NOMO-1 treated with dmso at 0.1 percent for 144 hours (cell line): ENCODE results near the gene CEP120.
"Not testable (repeated sequence)": the region's sequence is repeated elsewhere in the genome, so short reads cannot be mapped to it uniquely, and the experiment has no call there.

Source experiments
- DNase-seq: peaks from one replicate; lab custom pipeline; 2025; ENCODE audit not compliant: unreplicated experiment; lab: John Stamatoyannopoulos, UW

The CEP120 gene

GRCh38 chr5:123423278-123424149 is at the start of gene CEP120:
Gene CEP120 (minus strand): TSS chr5:123423403. CDS start chr5:123422998, 405 bp downstream.
- DNase-seq, result peak; percentile 98

DNA sequence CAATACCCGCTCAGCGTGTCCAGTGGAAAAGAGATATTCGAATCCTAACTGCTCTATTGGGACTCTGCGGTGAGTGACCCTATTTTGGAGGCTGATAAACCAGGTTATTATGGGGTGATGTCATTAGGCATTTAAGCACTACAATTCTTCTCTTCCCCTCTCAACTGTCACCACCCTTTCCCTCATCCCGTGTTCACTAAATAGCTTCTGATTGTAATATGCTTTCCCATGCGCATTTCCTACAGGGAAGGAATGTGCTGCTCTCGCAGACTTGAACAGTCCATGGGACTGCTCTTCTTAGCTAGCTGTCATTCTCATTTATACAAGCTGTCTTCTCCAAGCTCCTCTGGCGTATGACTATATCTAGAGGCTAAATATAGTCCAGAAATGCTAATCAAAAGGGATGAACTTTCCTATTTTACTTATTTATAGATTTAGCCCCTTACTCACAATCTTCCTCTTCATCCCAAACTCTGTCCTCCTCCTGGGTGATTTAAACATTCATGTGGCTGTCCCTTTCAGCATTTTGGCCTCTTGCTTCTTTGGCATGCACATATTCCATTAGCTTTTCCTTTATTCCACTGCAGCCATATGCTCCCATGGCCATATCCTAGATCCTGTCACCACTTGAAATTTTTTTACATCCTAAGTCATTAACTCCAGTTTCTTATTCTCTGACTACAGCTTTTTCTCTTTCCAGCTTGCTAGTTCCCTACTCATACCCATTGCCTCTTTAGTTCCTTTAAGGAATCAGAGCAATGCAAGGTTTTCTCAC is 49.1 kb upstream of the CEP120 start:
- no peak for DNase-seq

DNA sequence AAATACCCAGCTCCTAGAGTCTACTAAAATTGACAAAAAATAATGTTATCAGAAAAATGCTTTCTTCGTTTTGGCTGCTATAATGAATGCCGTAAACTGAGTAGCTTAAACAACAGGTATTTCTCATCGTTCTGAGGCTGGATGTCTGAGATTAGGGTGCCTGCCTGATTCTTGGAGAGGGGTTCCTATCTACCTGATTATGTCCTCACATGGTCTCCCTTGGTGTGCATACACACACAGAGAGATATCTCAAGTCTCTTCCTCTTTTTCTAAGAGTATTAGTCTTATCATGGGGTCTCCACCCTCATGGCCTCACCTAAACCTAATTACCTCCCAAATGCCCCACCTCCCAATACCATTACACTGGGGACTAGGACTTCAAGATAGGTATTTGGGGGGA is 48.2 kb upstream of the CEP120 start:
- DNase-seq, result no peak

- not testable (repeated sequence) for DNase-seq
Observed at GRCh38 chr5:123466839-123467238, 43.6 kb upstream of the CEP120 start.

DNA sequence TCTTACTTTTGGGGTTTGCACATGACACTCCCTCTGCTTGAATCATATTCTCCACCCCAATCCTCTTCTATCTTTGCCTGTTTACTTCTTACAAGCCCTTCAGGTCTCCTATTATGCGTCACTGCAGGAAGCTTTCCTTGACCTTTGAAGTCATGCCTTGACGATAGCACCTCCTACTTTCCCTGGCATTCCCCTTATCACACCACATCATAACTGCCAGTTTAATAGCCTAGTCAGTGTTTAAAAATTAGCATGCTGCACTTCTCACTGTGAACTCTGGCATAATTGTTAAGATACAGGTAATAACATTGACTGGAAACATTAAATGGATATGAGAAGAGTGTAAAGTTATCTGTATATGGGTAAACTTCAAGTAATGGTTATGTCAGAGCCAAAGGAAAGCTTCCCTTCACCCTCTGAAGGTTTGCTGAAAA is 37.1 kb upstream of the CEP120 start:
- DNase-seq, result no peak

- DNase-seq, result not testable (repeated sequence)
Observed at GRCh38 chr5:123458994-123459393, 35.8 kb upstream of the CEP120 start.

GRCh38 chr5:123456242-123456641 is 33.0 kb upstream of the CEP120 start:
- no peak for DNase-seq

DNA sequence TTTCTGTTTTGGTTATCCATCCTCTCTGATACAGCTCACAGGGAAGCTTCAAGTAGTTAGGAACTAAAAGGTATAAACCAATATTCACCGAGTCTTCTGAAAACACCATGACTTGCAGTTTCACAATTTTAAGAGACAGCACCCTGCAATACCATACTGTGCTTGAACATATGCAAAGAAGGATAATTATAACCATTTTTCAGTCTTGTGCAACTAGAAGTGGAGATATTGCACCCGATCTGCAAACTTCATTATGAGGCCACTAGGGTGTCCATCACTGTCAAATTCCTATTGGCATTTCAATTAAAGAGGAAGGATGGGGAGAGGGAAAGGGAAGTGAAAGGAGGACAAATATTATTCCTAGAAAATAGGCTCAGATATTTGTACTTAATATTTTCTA is 32.4 kb upstream of the CEP120 start:
- peak; percentile 64 for DNase-seq

DNA sequence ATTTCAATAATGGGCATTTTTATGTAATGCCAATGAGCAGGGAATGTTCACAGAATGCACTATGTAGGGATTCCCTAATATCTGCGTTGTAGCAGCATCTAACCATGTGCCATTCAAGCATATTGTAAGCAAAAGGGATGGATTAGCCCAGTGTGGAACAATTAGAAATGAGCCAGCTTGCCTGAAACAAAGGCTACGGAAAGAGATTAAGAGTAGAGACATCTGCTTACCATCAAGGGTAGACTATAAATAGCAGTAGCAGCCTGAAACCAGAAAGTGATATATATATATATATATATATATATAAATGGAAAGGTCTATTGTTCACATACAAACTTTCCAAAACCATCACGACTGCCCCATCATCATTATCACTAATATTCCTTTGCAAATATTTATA is 31.9 kb upstream of the CEP120 start:
- DNase-seq, result no peak

- DNase-seq, result no peak
Observed at GRCh38 chr5:123454259-123454911, 31.2 kb upstream of the CEP120 start.

- DNase-seq, result peak; percentile 33
Observed at GRCh38 chr5:123452401-123452800, 29.2 kb upstream of the CEP120 start.

GRCh38 chr5:123451047-123451446 is 27.8 kb upstream of the CEP120 start:
- DNase-seq, result no peak

- no peak for DNase-seq
Observed at GRCh38 chr5:123450640-123451039, 27.4 kb upstream of the CEP120 start.

- no peak for DNase-seq
Observed at GRCh38 chr5:123450114-123450513, 26.9 kb upstream of the CEP120 start.

DNA sequence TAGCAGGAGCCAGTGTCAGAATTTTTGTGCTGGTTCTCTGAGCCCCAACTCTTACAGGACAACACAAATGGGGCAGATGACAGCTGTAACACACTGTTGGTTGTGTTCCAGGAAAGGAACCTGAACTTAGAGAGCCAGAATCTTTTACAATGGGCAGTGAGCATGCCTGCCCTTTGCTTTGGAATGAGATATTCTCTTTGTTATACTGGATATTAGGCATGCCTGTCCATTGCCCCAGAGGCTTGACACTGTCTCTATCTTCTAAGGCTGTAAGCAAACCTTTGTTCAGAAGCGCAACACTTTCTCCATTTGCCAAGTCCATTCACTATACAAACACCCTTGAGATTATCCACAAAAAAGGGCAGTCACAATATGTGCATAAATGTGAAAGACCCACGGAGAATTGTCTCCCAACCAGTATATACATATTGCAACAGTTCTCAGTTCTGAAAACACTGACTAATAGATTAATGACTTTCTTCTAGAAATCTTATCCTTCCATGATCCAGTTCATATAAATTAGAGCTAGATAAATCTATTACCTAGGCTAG is 26.3 kb upstream of the CEP120 start:
- DNase-seq, result no peak

DNA sequence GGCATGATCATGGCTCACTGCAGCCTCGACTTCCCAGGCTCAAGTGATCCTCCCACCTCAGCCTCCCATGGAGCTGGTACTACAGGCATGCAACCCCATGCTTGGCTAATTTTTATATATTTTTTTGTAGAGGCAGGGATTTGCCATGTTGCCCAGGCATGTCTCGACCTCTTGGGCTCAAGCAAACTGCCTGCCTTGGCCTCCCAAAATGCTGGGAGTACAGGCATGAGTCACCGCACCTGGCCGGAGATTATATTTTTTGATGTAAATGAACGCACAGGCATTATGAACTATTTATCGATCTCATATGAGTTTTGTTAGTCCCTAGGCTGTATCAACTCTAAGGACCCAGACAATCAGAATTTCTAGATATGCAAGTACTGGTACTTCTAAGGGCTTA is 25.5 kb upstream of the CEP120 start:
- DNase-seq, result no peak

DNA sequence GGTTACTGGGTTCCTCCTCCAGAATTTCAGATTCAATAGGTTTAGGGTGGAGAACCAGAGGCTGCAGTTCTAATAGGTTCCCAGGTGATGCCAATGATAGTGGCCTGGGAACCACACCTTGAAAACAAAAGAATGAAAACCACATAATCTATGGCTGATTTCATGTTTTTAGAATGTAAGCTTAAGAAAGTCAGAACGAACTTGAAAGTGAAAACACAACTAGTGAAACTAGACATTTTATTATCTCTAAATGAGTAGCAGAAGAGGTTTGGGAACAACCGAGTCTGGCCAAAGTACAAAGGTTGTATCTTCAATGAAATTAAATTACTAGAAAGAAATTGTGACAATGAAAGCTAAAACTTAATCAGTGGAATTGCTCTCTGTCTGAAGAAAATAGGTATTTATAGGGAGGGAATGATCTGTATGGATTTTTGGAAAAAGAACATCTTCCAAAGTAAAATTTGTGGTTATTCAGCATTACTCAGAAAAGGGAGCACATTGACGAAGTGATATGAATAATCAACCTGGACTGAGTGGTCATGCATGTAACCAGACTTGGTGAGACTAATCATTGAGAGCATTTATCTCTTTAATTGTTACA is 24.9 kb upstream of the CEP120 start:
- DNase-seq, result no peak

DNA sequence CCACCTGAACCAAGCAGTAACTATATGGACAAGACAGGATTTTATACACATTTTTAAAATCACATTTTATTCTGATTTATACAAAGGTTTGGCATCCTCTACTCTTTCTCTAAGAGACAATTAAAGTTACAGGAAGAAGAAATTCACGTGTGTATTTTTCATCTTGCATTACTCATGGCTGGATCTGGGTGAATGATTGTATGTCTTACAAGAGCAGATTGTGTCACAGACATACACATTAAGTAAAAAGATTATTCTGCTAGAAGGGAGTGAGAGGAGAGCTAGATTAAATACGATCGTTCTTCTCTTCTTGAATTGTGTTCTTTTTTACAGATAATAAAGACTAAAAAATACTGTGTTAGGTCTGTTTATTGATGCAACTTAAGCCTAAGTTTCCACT is 20.8 kb upstream of the CEP120 start:
- DNase-seq, result no peak

DNA sequence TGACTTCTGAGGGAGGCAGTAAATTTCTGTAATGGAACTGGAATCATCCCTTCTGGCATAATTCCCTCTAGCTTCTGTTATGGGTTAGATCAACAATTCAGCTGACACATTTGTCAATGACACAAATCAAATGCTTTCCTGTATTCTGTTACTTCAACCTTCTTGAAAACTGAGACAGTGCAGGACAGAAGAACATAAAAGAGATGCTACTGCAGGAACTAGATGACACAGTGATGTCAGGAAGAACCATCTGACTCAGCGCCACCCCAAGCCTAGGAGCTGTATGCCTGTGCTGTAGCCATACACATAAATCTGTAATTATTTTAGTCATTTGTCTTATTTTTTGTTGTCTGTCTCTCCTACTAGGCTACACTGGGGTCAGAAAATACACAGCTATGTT is 18.2 kb upstream of the CEP120 start:
- DNase-seq, result no peak

- DNase-seq, result no peak
Observed at GRCh38 chr5:123440456-123441181, 17.4 kb upstream of the CEP120 start.
